HepG2 (cell line): ENCODE measurements around the gene IL1R1. TPM values are rescaled to one million over a fixed set of nuclear protein-coding genes. Genes with fewer than 3 reads are reported as not detected.

Experiments used
- ASH2L ChIP-seq: fragments of 300-600, 200-600 bp; sonication (generic); IDR thresholded peaks from 2 replicates; pipeline ENCODE4 v1.7.0; 2017; ENCODE audit warnings: low read depth, mild to moderate bottlenecking, moderate library complexity, mixed read lengths, low read length; ENCODE audit not compliant: insufficient read length
- ATF2 ChIP-seq: sonication (generic); formaldehyde crosslinking; IDR thresholded peaks from 2 replicates; pipeline ENCODE4 v1.4.0; 2020; ENCODE audit warnings: missing genetic modification reagents
- CHD4 ChIP-seq: fragments of 200-600 bp; sonication (generic); IDR thresholded peaks from 2 replicates; pipeline ENCODE4 v1.7.0; 2017; ENCODE audit warnings: mild to moderate bottlenecking, low read length, borderline replicate concordance
- DPF2 ChIP-seq: sonication (generic); formaldehyde crosslinking; IDR thresholded peaks from 2 replicates; pipeline ENCODE4 v1.4.0; 2020; ENCODE audit warnings: mild to moderate bottlenecking, low read depth, missing genetic modification reagents, borderline replicate concordance
- EEA1 ChIP-seq: sonication (generic); formaldehyde crosslinking; IDR thresholded peaks from 2 replicates; pipeline ENCODE4 v1.5.1; 2020; ENCODE audit warnings: mild to moderate bottlenecking, missing genetic modification reagents, borderline replicate concordance
- FOXP1 ChIP-seq, 2 experiments: fragments of 450-650 bp in 1 of 2; IDR thresholded peaks; 2 replicates each; pipeline ENCODE4 v1.6.1; 2017 to 2018; ENCODE audit warnings: antibody characterized with exemption in 1 of 2
- SOX5 ChIP-seq: IDR thresholded peaks from 2 replicates; pipeline ENCODE4 v1.6.1; 2016; ENCODE audit warnings: borderline replicate concordance
- ZC3H4 ChIP-seq: sonication (generic); formaldehyde crosslinking; IDR thresholded peaks from 2 replicates; pipeline ENCODE4 v1.4.0; 2020; ENCODE audit warnings: missing genetic modification reagents, borderline replicate concordance
- ZFP82 ChIP-seq: sonication (generic); formaldehyde crosslinking; IDR thresholded peaks from 2 replicates; pipeline ENCODE4 v1.5.1; 2020; ENCODE audit warnings: mild to moderate bottlenecking, missing genetic modification reagents, borderline replicate concordance
- ZFY ChIP-seq: sonication (generic); formaldehyde crosslinking; IDR thresholded peaks from 2 replicates; pipeline ENCODE4 v1.4.0; 2020; ENCODE audit warnings: missing genetic modification reagents
- ZNF281 ChIP-seq: sonication (generic); formaldehyde crosslinking; IDR thresholded peaks from 2 replicates; pipeline ENCODE4 v1.4.0; 2020; ENCODE audit warnings: missing genetic modification reagents, borderline replicate concordance
- ZNF407 ChIP-seq: sonication (generic); formaldehyde crosslinking; IDR thresholded peaks from one replicate; pipeline ENCODE4 v1.5.1; 2020; ENCODE audit warnings: mild to moderate bottlenecking, missing genetic modification reagents; ENCODE audit errors: not compliant biosample characterization
- polyA plus RNA-seq, 8 experiments: library from polyadenylated mRNA; depleted of rRNA in 3 of 8; stranded (reverse) in 7 of 8; unstranded in 1 of 8; fragments of >200 nt; fragmentation: Illumina TruSeq in 4 of 8; extraction: Trizol in 4 of 8; gene quantifications; 2 replicates each; pipeline versions ENCODE4 v1.2.1 to v1.2.3, GENCODE V29; 2011 to 2016; ENCODE audit warnings: low read depth in 4 of 8, missing spikeins in 1 of 8, mixed read lengths in 1 of 8; ENCODE audit not compliant: insufficient read depth in 1 of 8
- total RNA-seq, 5 experiments: library from RNA; depleted of rRNA; stranded (reverse); fragments of >200 nt; fragmentation: Illumina TruSeq; extraction: Trizol; gene quantifications; 2 replicates each; pipeline ENCODE4 v1.2.3, GENCODE V29; 2016; ENCODE audit warnings: low read depth in 1 of 5
- TF ChIP-seq, protein P1 (sequence below): sonication (generic); formaldehyde crosslinking; IDR thresholded peaks from 2 replicates; pipeline ENCODE4 v1.4.0; 2020; ENCODE audit warnings: missing genetic modification reagents, mild to moderate bottlenecking, borderline replicate concordance

Gene IL1R1
- total and polyA plus RNA-seq, 2 of the 13 experiments (the other 11 are each of a cell fraction or from before 2014, with no cell fraction given), result 38.0 to 93.1 TPM

DNA sequence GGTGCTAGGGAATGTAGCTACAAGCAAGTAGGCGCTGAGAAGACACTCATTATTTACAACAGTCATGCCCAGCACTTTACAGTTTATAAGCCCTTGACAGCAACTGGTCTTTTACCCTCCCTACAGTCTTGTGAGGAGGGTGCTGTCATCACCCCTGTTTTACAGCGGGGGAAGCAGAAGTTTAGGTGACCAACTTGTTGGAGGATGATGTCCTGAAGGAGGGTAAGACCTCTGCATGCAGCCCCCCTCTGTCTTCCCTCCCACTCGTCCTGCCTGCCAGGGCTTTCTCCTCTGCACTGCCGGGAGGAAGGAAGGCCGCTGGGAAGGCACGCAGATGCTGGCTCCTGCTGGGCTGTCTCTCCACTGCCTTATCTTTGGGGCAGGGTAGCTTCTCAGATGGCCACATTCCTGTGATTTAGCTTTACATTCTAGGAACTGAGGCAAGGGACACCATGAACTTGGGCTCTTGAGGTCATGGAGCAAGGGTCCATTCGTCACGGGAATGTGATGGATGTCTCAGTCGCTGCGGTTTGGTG, 972 bp downstream of the IL1R1 start (continued):
- TF ChIP-seq EEA1 (CRISPR knock-in tag), result no peak
- TF ChIP-seq SOX5 (CRISPR knock-in tag), result peak; percentile 18; the same call in 1 of the 2 replicates
- peak; percentile 33 for TF ChIP-seq ASH2L
- no peak for TF ChIP-seq DPF2
- TF ChIP-seq ZFY (CRISPR knock-in tag), result 0 out of 2 replicates have a peak, but pooled peaks have one; percentile 1
- TF ChIP-seq ZFP82 (CRISPR knock-in tag), result no peak; the same call in 1 of the 2 replicates
- TF ChIP-seq, protein P1, sequence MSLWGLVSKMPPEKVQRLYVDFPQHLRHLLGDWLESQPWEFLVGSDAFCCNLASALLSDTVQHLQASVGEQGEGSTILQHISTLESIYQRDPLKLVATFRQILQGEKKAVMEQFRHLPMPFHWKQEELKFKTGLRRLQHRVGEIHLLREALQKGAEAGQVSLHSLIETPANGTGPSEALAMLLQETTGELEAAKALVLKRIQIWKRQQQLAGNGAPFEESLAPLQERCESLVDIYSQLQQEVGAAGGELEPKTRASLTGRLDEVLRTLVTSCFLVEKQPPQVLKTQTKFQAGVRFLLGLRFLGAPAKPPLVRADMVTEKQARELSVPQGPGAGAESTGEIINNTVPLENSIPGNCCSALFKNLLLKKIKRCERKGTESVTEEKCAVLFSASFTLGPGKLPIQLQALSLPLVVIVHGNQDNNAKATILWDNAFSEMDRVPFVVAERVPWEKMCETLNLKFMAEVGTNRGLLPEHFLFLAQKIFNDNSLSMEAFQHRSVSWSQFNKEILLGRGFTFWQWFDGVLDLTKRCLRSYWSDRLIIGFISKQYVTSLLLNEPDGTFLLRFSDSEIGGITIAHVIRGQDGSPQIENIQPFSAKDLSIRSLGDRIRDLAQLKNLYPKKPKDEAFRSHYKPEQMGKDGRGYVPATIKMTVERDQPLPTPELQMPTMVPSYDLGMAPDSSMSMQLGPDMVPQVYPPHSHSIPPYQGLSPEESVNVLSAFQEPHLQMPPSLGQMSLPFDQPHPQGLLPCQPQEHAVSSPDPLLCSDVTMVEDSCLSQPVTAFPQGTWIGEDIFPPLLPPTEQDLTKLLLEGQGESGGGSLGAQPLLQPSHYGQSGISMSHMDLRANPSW (CRISPR knock-in tag), result no peak
- TF ChIP-seq FOXP1 (IDR thresholded peaks at IDR 0.05), result no peak
- TF ChIP-seq FOXP1 (CRISPR knock-in tag; IDR thresholded peaks at IDR 0.05), result no peak
- TF ChIP-seq ZNF281 (CRISPR knock-in tag), result no peak
- no peak for TF ChIP-seq ZNF407
- TF ChIP-seq ZC3H4 (CRISPR knock-in tag), result peak; percentile 80; the same call in 1 of the 2 replicates
- TF ChIP-seq ATF2 (CRISPR knock-in tag), result no peak
- no peak for TF ChIP-seq CHD4
